Measurements from ENCODE around the gene COL9A2. TPM values are rescaled to one million over a fixed set of nuclear protein-coding genes. Genes with fewer than 3 reads are reported as not detected.

Gene COL9A2
- polyA plus RNA-seq, 1 donor = 11.0 TPM

DNA sequence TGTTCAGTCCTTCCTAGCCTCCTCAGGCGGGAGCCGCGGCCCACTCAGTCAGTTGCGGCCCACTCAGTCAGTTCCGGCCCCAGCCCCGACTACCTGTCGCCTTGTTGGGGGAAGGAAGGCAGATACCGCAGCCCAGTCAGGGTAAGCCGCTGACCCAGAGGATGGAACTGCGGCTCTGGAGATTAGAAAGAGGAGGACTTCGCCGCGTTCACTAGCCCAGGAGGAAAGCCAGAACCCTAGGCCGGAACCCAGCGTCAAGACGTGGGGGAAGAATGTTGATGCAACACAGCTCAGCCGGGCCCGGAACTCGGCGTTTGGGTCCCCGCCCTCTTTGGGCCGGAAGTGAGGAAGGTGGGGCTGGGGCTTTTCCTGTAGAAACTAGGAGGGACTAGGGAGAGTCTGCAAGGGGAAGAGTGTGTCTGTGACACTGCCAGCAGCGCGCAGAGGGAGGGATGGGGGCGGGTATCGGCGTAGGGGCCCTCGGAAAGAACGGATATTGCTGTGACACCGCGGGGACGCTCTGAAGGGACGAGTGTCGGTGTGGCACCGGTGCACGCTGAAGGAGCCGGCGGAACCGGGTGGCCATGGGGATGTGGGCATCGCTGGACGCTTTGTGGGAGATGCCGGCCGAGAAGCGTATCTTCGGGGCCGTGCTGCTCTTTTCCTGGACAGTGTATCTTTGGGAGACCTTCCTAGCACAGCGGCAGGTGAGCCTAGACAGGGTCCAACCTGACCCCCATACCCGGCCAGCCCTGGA is 59.2 kb downstream of the COL9A2 start, which contains the start of gene ZMPSTE24:
TSS of gene ZMPSTE24 (plus strand) at position 549 of the 757 bp plus-strand sequence. CDS start at position 585, 36 bp downstream.
- no CpG with 5 or more reads among the region's 48 CpGs for whole genome bisulfite sequencing (ENCODE audit: insufficient coverage, low lambda C conversion rate)
- H3K27ac ChIP-seq (ENCODE audit: low read length) = peak within 1 kb of the TSS; percentile 99
- H3K4me3 ChIP-seq (ENCODE audit: low read length) = peak within 1 kb of the TSS; percentile 99
- peak; percentile 96 to 98 for DNase-seq
- H3K27me3 ChIP-seq (ENCODE audit: control insufficient read depth, insufficient read depth, low read length) = no peaks in the 10 kb centered on the region
- H3K9me3 ChIP-seq (ENCODE audit: control insufficient read depth, low read depth, low read length) = no peaks in the 10 kb centered on the region
- peaks cover 16% of the 10 kb centered on the region for H3K36me3 ChIP-seq (ENCODE audit: control insufficient read depth, insufficient read depth, low read length)
- H3K4me1 ChIP-seq (ENCODE audit: control insufficient read depth, insufficient read depth, low read length) = peaks cover 9% of the 10 kb centered on the region

DNA sequence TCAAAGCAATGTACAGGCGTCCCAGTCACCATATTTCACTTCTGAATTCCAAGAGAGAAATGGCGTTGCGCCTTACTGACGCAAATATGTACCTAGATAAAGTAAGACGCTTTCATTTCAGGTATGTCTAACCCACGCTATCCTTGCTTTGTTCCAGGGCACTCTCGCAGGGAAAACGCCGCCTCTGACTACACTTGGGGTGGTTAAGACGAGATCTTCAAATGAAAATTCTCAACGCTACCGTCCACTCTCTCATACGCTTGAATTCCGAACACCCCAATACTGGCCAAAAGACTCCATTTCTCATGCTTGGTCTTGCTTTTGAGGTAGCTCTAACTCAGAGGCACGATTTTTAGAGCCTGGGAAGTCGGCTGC is 59.8 kb downstream of the COL9A2 start:
- Histone ChIP-seq H3K9me3 (ENCODE audit: control insufficient read depth, low read depth, low read length) (no peaks in the 10 kb centered on the region), H3K4me1 (ENCODE audit: control insufficient read depth, insufficient read depth, low read length) (peaks cover 9% of the 10 kb centered on the region), H3K27me3 (ENCODE audit: control insufficient read depth, insufficient read depth, low read length) (no peaks in the 10 kb centered on the region), H3K36me3 (ENCODE audit: control insufficient read depth, insufficient read depth, low read length) (peaks cover 13% of the 10 kb centered on the region), H3K27ac (ENCODE audit: low read length) (peak overlapping the region; percentile 99), H3K4me3 (ENCODE audit: low read length) (peak overlapping the region; percentile 99)
- no peak for DNase-seq
- WGBS (ENCODE audit: insufficient coverage, low lambda C conversion rate) = no CpG with 5 or more reads among the region's 16 CpGs

DNA sequence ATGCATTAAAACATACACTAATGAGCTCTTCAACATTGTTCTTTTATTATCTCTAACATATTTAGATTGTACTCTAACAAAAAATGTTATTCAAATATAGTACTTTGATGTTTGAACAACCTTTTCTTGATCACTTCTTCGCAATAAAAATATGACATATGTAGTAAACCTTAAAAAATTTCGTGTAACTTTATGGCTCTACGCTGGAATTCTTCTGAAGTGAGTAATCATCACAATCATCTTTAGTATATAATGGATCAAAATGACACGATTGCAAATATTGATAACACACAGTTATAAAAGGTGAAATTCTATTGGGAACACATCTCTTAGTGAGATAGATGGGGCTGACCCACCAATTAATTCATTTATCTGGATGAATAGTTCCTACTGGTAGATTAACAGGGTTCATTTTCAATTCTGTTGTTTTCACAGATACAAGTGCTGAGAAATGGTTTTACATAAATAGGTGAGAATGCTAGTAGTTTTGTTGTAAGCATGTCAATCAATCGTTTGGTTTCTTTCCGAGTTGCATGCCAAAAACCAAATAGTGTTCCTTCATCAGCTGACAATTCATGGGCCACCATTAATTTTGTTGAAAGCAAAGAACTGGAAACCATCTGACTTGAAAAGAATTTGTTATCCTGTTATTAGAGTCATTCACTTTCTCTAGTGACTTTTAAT is 60.5 kb downstream of the COL9A2 start:
- 14% methylated on average over 3 of the region's 6 CpGs for WGBS (ENCODE audit: insufficient coverage, low lambda C conversion rate)
- DNase-seq = no peak

DNA sequence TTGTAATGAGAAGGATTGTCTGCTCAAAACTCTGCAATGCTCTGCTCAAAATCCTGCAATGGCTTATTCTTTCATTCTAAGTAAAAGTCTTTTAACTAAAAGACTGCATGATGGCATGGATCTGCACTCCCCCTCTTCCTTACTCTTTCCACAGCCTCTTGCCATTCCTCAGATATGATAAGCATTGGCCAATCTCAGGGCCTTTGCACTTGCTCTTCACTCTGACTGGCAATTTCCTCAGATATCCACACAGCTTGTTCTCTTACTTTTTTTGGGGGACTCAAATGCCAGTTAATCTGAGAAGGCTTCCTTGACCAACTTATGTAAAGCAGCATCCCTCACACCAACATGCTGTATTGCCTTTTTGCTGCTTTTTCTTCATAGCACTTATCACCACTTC is 61.9 kb downstream of the COL9A2 start:
- no peaks in the 10 kb centered on the region for H3K27me3 ChIP-seq (ENCODE audit: control insufficient read depth, insufficient read depth, low read length)
- H3K4me3 ChIP-seq (ENCODE audit: low read length) = no peak overlapping the region
- H3K9me3 ChIP-seq (ENCODE audit: control insufficient read depth, low read depth, low read length) = no peaks in the 10 kb centered on the region
- H3K36me3 ChIP-seq (ENCODE audit: control insufficient read depth, insufficient read depth, low read length) = peaks cover 3% of the 10 kb centered on the region
- DNase-seq = no peak
- no peak overlapping the region for H3K27ac ChIP-seq (ENCODE audit: low read length)
- peaks cover 9% of the 10 kb centered on the region for H3K4me1 ChIP-seq (ENCODE audit: control insufficient read depth, insufficient read depth, low read length)

More for the DNA sequence above, 60.5 kb downstream of the COL9A2 start:
- Histone ChIP-seq H3K9me3 (ENCODE audit: control insufficient read depth, low read depth, low read length) (no peaks in the 10 kb centered on the region), H3K36me3 (ENCODE audit: control insufficient read depth, insufficient read depth, low read length) (peaks cover 12% of the 10 kb centered on the region), H3K27me3 (ENCODE audit: control insufficient read depth, insufficient read depth, low read length) (no peaks in the 10 kb centered on the region), H3K27ac (ENCODE audit: low read length) (peak overlapping the region; percentile 99), H3K4me1 (ENCODE audit: control insufficient read depth, insufficient read depth, low read length) (peaks cover 9% of the 10 kb centered on the region), H3K4me3 (ENCODE audit: low read length) (peak overlapping the region; percentile 99)

DNA sequence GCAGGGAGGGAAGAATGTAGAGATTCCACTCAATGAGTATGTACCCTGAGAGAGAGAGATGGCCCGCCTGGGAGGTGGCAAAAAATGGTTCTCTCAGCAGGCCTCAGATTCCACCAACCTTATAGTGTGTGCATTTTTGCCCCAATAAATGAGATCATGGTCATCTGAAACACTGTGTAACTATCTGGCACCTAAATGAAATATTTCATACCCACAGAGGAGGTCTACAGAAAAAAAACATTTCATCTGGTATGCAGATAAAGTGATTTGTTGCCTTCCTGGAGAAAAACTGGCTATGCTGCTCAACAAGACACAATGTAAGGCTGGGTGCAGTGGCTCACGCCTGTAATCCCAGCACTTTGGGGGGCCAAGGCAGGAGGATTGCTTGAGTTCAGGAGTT is 64.5 kb downstream of the COL9A2 start:
- no peaks in the 10 kb centered on the region for H3K27me3 ChIP-seq (ENCODE audit: control insufficient read depth, insufficient read depth, low read length)
- no CpG with 5 or more reads among the region's 2 CpGs for WGBS (ENCODE audit: insufficient coverage, low lambda C conversion rate)
- no peak for DNase-seq
- H3K27ac ChIP-seq (ENCODE audit: low read length) = no peak overlapping the region
- H3K4me3 ChIP-seq (ENCODE audit: low read length) = no peak overlapping the region
- peaks cover 9% of the 10 kb centered on the region for H3K4me1 ChIP-seq (ENCODE audit: control insufficient read depth, insufficient read depth, low read length)
- no peaks in the 10 kb centered on the region for H3K36me3 ChIP-seq (ENCODE audit: control insufficient read depth, insufficient read depth, low read length)
- H3K9me3 ChIP-seq (ENCODE audit: control insufficient read depth, low read depth, low read length) = no peaks in the 10 kb centered on the region

DNA sequence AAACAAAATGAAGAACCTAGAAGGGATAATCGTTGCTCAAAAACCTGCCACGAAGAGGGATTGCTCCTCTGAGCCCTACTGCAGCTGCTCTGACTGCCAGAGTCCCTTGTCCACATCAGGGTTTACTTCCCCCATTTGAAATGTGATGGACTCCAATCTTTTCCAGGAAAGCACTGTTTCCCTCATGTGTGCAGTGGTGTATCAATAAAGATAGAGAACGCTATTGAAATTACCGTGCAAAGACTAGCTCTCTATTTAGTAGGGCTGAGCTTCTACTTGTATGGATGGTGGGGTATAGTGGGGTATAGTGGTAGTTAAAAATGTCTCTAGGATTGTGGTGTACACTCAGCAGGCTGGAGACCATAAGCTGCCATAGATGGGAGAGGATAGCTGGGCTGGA is 65.6 kb downstream of the COL9A2 start:
- Histone ChIP-seq H3K27ac (ENCODE audit: low read length) (no peak overlapping the region), H3K36me3 (ENCODE audit: control insufficient read depth, insufficient read depth, low read length) (no peaks in the 10 kb centered on the region), H3K4me3 (ENCODE audit: low read length) (no peak overlapping the region), H3K27me3 (ENCODE audit: control insufficient read depth, insufficient read depth, low read length) (no peaks in the 10 kb centered on the region), H3K4me1 (ENCODE audit: control insufficient read depth, insufficient read depth, low read length) (peaks cover 9% of the 10 kb centered on the region), H3K9me3 (ENCODE audit: control insufficient read depth, low read depth, low read length) (no peaks in the 10 kb centered on the region)
- no CpG with 5 or more reads among the region's 4 CpGs for WGBS (ENCODE audit: insufficient coverage, low lambda C conversion rate)
- DNase-seq = no peak

Other genes with a start within 250 kb of the COL9A2 start
- gene PPT1, start 220.0 kb downstream of the COL9A2 start, polyA plus RNA-seq = 66.3 TPM
- 19.0 TPM for gene RLF, start 155.9 kb downstream of the COL9A2 start, polyA plus RNA-seq
- not detected for gene TMCO2, start 69.3 kb downstream of the COL9A2 start, polyA plus RNA-seq
- gene ZMPSTE24, start 59.0 kb downstream of the COL9A2 start, polyA plus RNA-seq = 45.9 TPM
- 21.6 TPM for gene SMAP2, start 56.4 kb upstream of the COL9A2 start, polyA plus RNA-seq
- 2.7 TPM for gene ZFP69B, start 133.2 kb upstream of the COL9A2 start, polyA plus RNA-seq
- 4.5 TPM for gene ZFP69, start 160.0 kb upstream of the COL9A2 start, polyA plus RNA-seq
- 11.2 TPM for gene EXO5, start 191.5 kb upstream of the COL9A2 start, polyA plus RNA-seq
- gene ZNF684, start 214.4 kb upstream of the COL9A2 start, polyA plus RNA-seq = 5.6 TPM

All from large intestine (tissue), 3 donors.